GM10847 (cell line): ENCODE data around the gene MRNIP.

Experiments
- POLR2A ChIP-seq: IDR thresholded peaks from 2 replicates; pipeline ENCODE4 v1.6.1; 2011; ENCODE audit not compliant: insufficient read length; ENCODE audit errors: extremely low read depth

Gene MRNIP

GRCh38 chr5:179893958-179894895 lies 35.6 kb upstream of the MRNIP start:
- TF ChIP-seq POLR2A, result no peak

- no peak for TF ChIP-seq POLR2A
Measured at GRCh38 chr5:179893076-179893957, 34.7 kb upstream of the MRNIP start.

GRCh38 chr5:179892255-179892654 lies 33.6 kb upstream of the MRNIP start:
- TF ChIP-seq POLR2A, result no peak

GRCh38 chr5:179890751-179891682 lies 32.4 kb upstream of the MRNIP start:
- TF ChIP-seq POLR2A, result no peak

GRCh38 chr5:179889885-179890284 lies 31.3 kb upstream of the MRNIP start:
- no peak for TF ChIP-seq POLR2A

GRCh38 chr5:179887802-179888201 lies 29.2 kb upstream of the MRNIP start:
- no peak for TF ChIP-seq POLR2A

GRCh38 chr5:179887095-179887494 lies 28.5 kb upstream of the MRNIP start:
- no peak for TF ChIP-seq POLR2A

- TF ChIP-seq POLR2A, result no peak
Measured at GRCh38 chr5:179886190-179886911, 27.7 kb upstream of the MRNIP start.

- no peak for TF ChIP-seq POLR2A
Measured at GRCh38 chr5:179885491-179886090, 27.0 kb upstream of the MRNIP start.

- no peak for TF ChIP-seq POLR2A
Measured at GRCh38 chr5:179883163-179883562, 24.5 kb upstream of the MRNIP start.

GRCh38 chr5:179882338-179882737 lies 23.7 kb upstream of the MRNIP start:
- TF ChIP-seq POLR2A, result no peak

GRCh38 chr5:179880848-179881590 lies 22.4 kb upstream of the MRNIP start:
- no peak for TF ChIP-seq POLR2A

- no peak for TF ChIP-seq POLR2A
Measured at GRCh38 chr5:179880066-179880650, 21.5 kb upstream of the MRNIP start.
